ENCODE data around the gene PEX12.
A peak's percentile ranks its signal among the peaks of the same experiment; 100 is the strongest.
"Not testable (repeated sequence)": the region's sequence is repeated elsewhere in the genome, so short reads cannot be mapped to it uniquely, and the experiment has no call there.

The PEX12 gene

GRCh38 chr17:35542990-35543389, 35.4 kb downstream of the PEX12 start:
- DNase-seq (ENCODE audit: low spot score in 2 of 2) (no peak), ATAC-seq (replicated peaks; ENCODE audit: extremely low read depth, poor library complexity, severe bottlenecking) (no peak)
- Mint-ChIP-seq H3K4me1 (peaks cover 34% of the 10 kb centered on the region), H3K4me3 (no peak overlapping the region), H3K9me3 (no peaks in the 10 kb centered on the region), H3K27ac (ENCODE audit: low read depth) (no peak overlapping the region), H3K36me3 (ENCODE audit: insufficient read depth) (peaks cover 4% of the 10 kb centered on the region), H3K27me3 (no peaks in the 10 kb centered on the region)

GRCh38 chr17:35541434-35541833, 36.9 kb downstream of the PEX12 start:
- H3K4me3 Mint-ChIP-seq, result peak overlapping the region; percentile 81
- H3K27ac Mint-ChIP-seq (ENCODE audit: low read depth), result peak overlapping the region; percentile 82
- no peaks in the 10 kb centered on the region for H3K27me3 Mint-ChIP-seq
- H3K4me1 Mint-ChIP-seq, result peaks cover 46% of the 10 kb centered on the region
- ATAC-seq (replicated peaks; ENCODE audit: extremely low read depth, poor library complexity, severe bottlenecking), result no peak
- DNase-seq (ENCODE audit: low spot score in 2 of 2), result no peak
- peaks cover 16% of the 10 kb centered on the region for H3K36me3 Mint-ChIP-seq (ENCODE audit: insufficient read depth)
- no peaks in the 10 kb centered on the region for H3K9me3 Mint-ChIP-seq

- Mint-ChIP-seq H3K27ac (ENCODE audit: low read depth) (peak overlapping the region; percentile 82), H3K4me3 (peak overlapping the region; percentile 81), H3K9me3 (no peaks in the 10 kb centered on the region), H3K4me1 (peaks cover 46% of the 10 kb centered on the region), H3K27me3 (no peaks in the 10 kb centered on the region), H3K36me3 (ENCODE audit: insufficient read depth) (peaks cover 19% of the 10 kb centered on the region)
- ATAC-seq (replicated peaks; ENCODE audit: extremely low read depth, poor library complexity, severe bottlenecking) (peak; percentile 48), DNase-seq (ENCODE audit: low spot score in 2 of 2) (no peak)
Measured at GRCh38 chr17:35540589-35541404, 37.6 kb downstream of the PEX12 start.

- peak overlapping the region; percentile 81 for H3K4me3 Mint-ChIP-seq
- H3K27ac Mint-ChIP-seq (ENCODE audit: low read depth), result peak overlapping the region; percentile 82
- DNase-seq (ENCODE audit: low spot score in 2 of 2) (no peak), ATAC-seq (replicated peaks; ENCODE audit: extremely low read depth, poor library complexity, severe bottlenecking) (no peak)
- H3K9me3 Mint-ChIP-seq, result no peaks in the 10 kb centered on the region
- no peaks in the 10 kb centered on the region for H3K27me3 Mint-ChIP-seq
- H3K36me3 Mint-ChIP-seq (ENCODE audit: insufficient read depth), result peaks cover 24% of the 10 kb centered on the region
- H3K4me1 Mint-ChIP-seq, result peaks cover 48% of the 10 kb centered on the region
Measured at GRCh38 chr17:35539659-35540026, 38.7 kb downstream of the PEX12 start.

GRCh38 chr17:35537601-35538141, 40.7 kb downstream of the PEX12 start, which contains the start of gene SLFN12L:
TSS of gene SLFN12L (minus strand) at chr17:35537678. CDS start at chr17:35522364, 15,314 bp downstream.
- DNase-seq (ENCODE audit: low spot score in 2 of 2) (no peak), ATAC-seq (replicated peaks; ENCODE audit: extremely low read depth, poor library complexity, severe bottlenecking) (peak; percentile 26)
- peak within 1 kb of the TSS; percentile 81 for H3K4me3 Mint-ChIP-seq
- peaks cover 30% of the 10 kb centered on the region for H3K36me3 Mint-ChIP-seq (ENCODE audit: insufficient read depth)
- peak within 1 kb of the TSS; percentile 82 for H3K27ac Mint-ChIP-seq (ENCODE audit: low read depth)
- H3K9me3 Mint-ChIP-seq, result no peaks in the 10 kb centered on the region
- no peaks in the 10 kb centered on the region for H3K27me3 Mint-ChIP-seq
- peaks cover 61% of the 10 kb centered on the region for H3K4me1 Mint-ChIP-seq

- Mint-ChIP-seq H3K4me1 (peaks cover 61% of the 10 kb centered on the region), H3K4me3 (peak overlapping the region; percentile 81), H3K27me3 (no peaks in the 10 kb centered on the region), H3K36me3 (ENCODE audit: insufficient read depth) (peaks cover 31% of the 10 kb centered on the region), H3K9me3 (no peaks in the 10 kb centered on the region), H3K27ac (ENCODE audit: low read depth) (peak overlapping the region; percentile 82)
- no peak for ATAC-seq (replicated peaks; ENCODE audit: extremely low read depth, poor library complexity, severe bottlenecking)
- no peak for DNase-seq (ENCODE audit: low spot score in 2 of 2)
Measured at GRCh38 chr17:35536664-35537171, 41.7 kb downstream of the PEX12 start.

GRCh38 chr17:35535406-35535805, 43.0 kb downstream of the PEX12 start:
- not testable (repeated sequence) for DNase-seq (ENCODE audit: low spot score in 2 of 2); H3K9me3 Mint-ChIP-seq; ATAC-seq (replicated peaks; ENCODE audit: extremely low read depth, poor library complexity, severe bottlenecking); H3K27me3 Mint-ChIP-seq
- Mint-ChIP-seq H3K4me1 (peaks cover 58% of the 10 kb centered on the region), H3K4me3 (peak overlapping the region; percentile 81), H3K27ac (ENCODE audit: low read depth) (peak overlapping the region; percentile 82), H3K36me3 (ENCODE audit: insufficient read depth) (peaks cover 38% of the 10 kb centered on the region)

GRCh38 chr17:35534576-35535093, 43.7 kb downstream of the PEX12 start:
- Mint-ChIP-seq H3K4me1 (peaks cover 57% of the 10 kb centered on the region), H3K4me3 (peak overlapping the region; percentile 81), H3K9me3 (no peaks in the 10 kb centered on the region), H3K36me3 (ENCODE audit: insufficient read depth) (peaks cover 41% of the 10 kb centered on the region), H3K27me3 (no peaks in the 10 kb centered on the region), H3K27ac (ENCODE audit: low read depth) (peak overlapping the region; percentile 82)
- ATAC-seq (replicated peaks; ENCODE audit: extremely low read depth, poor library complexity, severe bottlenecking) (no peak), DNase-seq (ENCODE audit: low spot score in 2 of 2) (no peak)

- peak overlapping the region; percentile 98 for H3K27ac Mint-ChIP-seq (ENCODE audit: low read depth)
- peaks cover 29% of the 10 kb centered on the region for H3K36me3 Mint-ChIP-seq (ENCODE audit: insufficient read depth)
- no peaks in the 10 kb centered on the region for H3K9me3 Mint-ChIP-seq
- no peak for DNase-seq (ENCODE audit: low spot score in 2 of 2)
- H3K4me1 Mint-ChIP-seq, result peaks cover 60% of the 10 kb centered on the region
- H3K27me3 Mint-ChIP-seq, result no peaks in the 10 kb centered on the region
- peak; percentile 72 for ATAC-seq (replicated peaks; ENCODE audit: extremely low read depth, poor library complexity, severe bottlenecking)
- H3K4me3 Mint-ChIP-seq, result peak overlapping the region; percentile 76
Measured at GRCh38 chr17:35531160-35531559, 47.2 kb downstream of the PEX12 start.

GRCh38 chr17:35529866-35530265, 48.5 kb downstream of the PEX12 start:
- H3K36me3 Mint-ChIP-seq (ENCODE audit: insufficient read depth), result peaks cover 25% of the 10 kb centered on the region
- H3K27me3 Mint-ChIP-seq, result no peaks in the 10 kb centered on the region
- H3K9me3 Mint-ChIP-seq, result no peaks in the 10 kb centered on the region
- H3K27ac Mint-ChIP-seq (ENCODE audit: low read depth), result peak overlapping the region; percentile 98
- peak overlapping the region; percentile 76 for H3K4me3 Mint-ChIP-seq
- ATAC-seq (replicated peaks; ENCODE audit: extremely low read depth, poor library complexity, severe bottlenecking) (peak; percentile 64), DNase-seq (ENCODE audit: low spot score in 2 of 2) (no peak)
- H3K4me1 Mint-ChIP-seq, result peaks cover 73% of the 10 kb centered on the region

- Mint-ChIP-seq H3K36me3 (ENCODE audit: insufficient read depth) (peaks cover 22% of the 10 kb centered on the region), H3K27ac (ENCODE audit: low read depth) (peak overlapping the region; percentile 98), H3K4me1 (peaks cover 73% of the 10 kb centered on the region), H3K4me3 (peak overlapping the region; percentile 76)
- DNase-seq (ENCODE audit: low spot score in 2 of 2); ATAC-seq (replicated peaks; ENCODE audit: extremely low read depth, poor library complexity, severe bottlenecking); H3K27me3 Mint-ChIP-seq; H3K9me3 Mint-ChIP-seq: not testable (repeated sequence)
Measured at GRCh38 chr17:35529326-35529725, 49.0 kb downstream of the PEX12 start.
